Thoracic aorta (tissue), 2 donors: ENCODE results near the gene CPLX3. TPM values are rescaled to one million over a fixed set of nuclear protein-coding genes. Genes with fewer than 3 reads are reported as not detected.

Experiments
- ATAC-seq: fragments of 150-250 bp; one replicate; pipeline ENCODE4 v1.8.0; 2017; ENCODE audit warnings: low read depth; ENCODE audit not compliant: insufficient number of reproducible peaks, low FRiP score
- DNase-seq: peaks from one replicate; pipeline ENCODE4 v3.0.0-alpha.2; 2020; ENCODE audit warnings: low spot score
- H3K27ac ChIP-seq, 2 donors: fragments of 200-600 bp; sonication (generic); 1 replicate in 1 of 2; 2 replicates in 1 of 2; pipeline ENCODE4 v1.5.1; 2016; ENCODE audit warnings: mild to moderate bottlenecking in 2 of 2, moderate library complexity in 2 of 2
- H3K27me3 ChIP-seq: fragments of 200-600 bp; sonication (generic); replicated peaks from 2 replicates; pipeline ENCODE4 v1.6.0; 2016; ENCODE audit warnings: mild to moderate bottlenecking; ENCODE audit not compliant: insufficient read depth
- H3K36me3 ChIP-seq: fragments of 200-600 bp; sonication (generic); one replicate; pipeline ENCODE4 v1.5.1; 2016
- H3K4me1 ChIP-seq, 2 donors: fragments of 200-600 bp; sonication (generic); 1 replicate in 1 of 2; 2 replicates in 1 of 2; pipeline versions ENCODE4 v1.5.1 to v1.6.0; 2016; ENCODE audit warnings: low read depth in 2 of 2, mild to moderate bottlenecking in 1 of 2; ENCODE audit not compliant: control insufficient read depth in 1 of 2
- H3K4me3 ChIP-seq: fragments of 200-600 bp; sonication (generic); 2 replicates; pipeline ENCODE4 v1.5.1; 2016; ENCODE audit warnings: mild to moderate bottlenecking
- H3K9me3 ChIP-seq: fragments of 200-600 bp; sonication (generic); 2 replicates; pipeline ENCODE4 v1.5.1; 2016
- CTCF ChIP-seq: fragments of 200-600 bp; sonication (generic); IDR thresholded peaks from one replicate; pipeline ENCODE4 v1.5.1; 2019; ENCODE audit warnings: antibody characterized with exemption
- total RNA-seq, 2 donors: library from RNA; depleted of rRNA; stranded (reverse); fragments of >200 nt; gene quantifications; one replicate each; pipeline versions ENCODE4 v1.1.0 to v1.2.3, GENCODE V29; 2016

CPLX3 gene
- total RNA-seq, 2 donors from 2014 or later: not detected

- peaks cover 51% of the 10 kb centered on the region for H3K36me3 ChIP-seq
- H3K27ac ChIP-seq: no peak overlapping the region
- peaks cover 0 to 5% of the 10 kb centered on the region in 2 donors for H3K4me1 ChIP-seq
- no peak for DNase-seq
- no peak for ATAC-seq
- H3K4me3 ChIP-seq: no peak overlapping the region
- H3K9me3 ChIP-seq: no peaks in the 10 kb centered on the region
- no peak for TF ChIP-seq CTCF
- no peaks in the 10 kb centered on the region for H3K27me3 ChIP-seq
These were observed 28.1 kb downstream of the CPLX3 start for GRCh38 chr15:74854453-74855022.

DNA sequence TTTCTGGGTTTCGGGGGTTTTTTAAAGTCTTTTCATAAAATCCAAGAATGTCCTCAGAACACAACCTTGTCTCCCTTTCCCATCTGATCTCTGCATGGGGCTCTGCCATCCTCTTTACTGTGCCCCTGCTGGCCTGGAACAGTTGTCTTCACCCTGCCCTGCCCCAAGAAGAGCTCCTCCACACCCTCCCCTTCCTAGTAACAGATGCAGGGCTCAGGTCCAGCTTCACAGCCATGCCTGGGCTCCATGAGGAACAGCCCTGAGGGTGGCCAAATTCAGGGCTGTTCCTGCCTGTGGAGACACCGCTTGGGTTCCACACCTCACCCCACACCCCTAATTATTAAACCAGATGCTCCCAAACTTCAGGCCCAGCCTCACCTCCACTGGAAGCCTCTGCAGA is 29.4 kb downstream of the CPLX3 start:
- no peak overlapping the region for H3K27ac ChIP-seq
- H3K36me3 ChIP-seq: peaks cover 38% of the 10 kb centered on the region
- peaks cover 3 to 5% of the 10 kb centered on the region in 2 donors for H3K4me1 ChIP-seq
- no peak for ATAC-seq
- DNase-seq: no peak
- H3K9me3 ChIP-seq: no peaks in the 10 kb centered on the region
- no peaks in the 10 kb centered on the region for H3K27me3 ChIP-seq
- TF ChIP-seq CTCF: no peak
- H3K4me3 ChIP-seq: no peak overlapping the region

DNA sequence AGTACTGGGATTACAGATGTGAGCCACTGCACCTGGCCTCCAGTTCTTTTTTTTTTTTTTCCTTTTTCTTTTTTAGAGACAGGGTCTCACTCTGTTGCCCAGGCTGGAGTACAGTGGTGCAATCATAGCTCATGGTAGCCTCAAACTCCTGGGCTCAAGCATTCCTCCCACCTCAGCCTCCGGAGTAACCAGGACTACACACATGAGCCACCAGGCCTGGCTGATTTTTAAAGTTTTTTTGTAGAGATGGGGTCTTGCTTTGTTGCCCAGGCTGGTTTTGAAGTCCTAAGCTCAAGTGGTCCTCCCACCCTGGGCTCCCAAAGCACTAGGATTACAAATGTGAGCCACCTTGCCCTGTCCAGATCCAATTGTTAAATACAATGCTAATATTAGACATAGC is 30.1 kb downstream of the CPLX3 start:
- DNase-seq (no peak), ATAC-seq (no peak)
- Histone ChIP-seq H3K27ac (no peak overlapping the region), H3K27me3 (no peaks in the 10 kb centered on the region), H3K9me3 (no peaks in the 10 kb centered on the region), H3K4me1 (peaks cover 3 to 5% of the 10 kb centered on the region in 2 donors), H3K36me3 (peaks cover 31% of the 10 kb centered on the region), H3K4me3 (no peak overlapping the region)
- no peak for TF ChIP-seq CTCF

DNA sequence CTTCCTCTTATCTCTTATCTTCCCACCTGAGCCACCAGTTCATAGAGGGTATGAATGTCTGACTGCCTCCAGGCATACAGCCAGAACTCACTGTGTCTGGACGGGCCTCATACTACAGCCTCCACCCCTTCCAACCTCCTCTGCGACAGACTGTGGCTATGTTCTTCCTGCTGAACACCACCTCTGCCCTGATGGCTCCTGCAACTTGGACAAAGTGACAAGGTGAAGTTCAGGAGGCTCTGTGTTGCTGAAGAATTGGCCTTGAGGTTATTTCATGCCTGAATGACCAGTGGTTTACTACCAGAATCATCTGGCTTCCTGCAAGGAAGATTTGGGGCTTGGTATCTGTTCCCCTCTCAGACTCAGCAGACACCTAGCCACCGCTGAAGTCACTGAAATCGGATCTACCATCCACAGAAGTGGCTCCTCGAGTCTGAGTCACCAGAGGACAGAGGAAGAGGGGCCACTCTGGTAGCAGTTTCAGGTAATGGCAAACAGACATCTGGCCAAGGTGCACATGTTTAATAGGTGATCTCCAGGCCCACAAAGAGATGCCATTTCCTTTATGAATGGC is 30.7 kb downstream of the CPLX3 start:
- H3K9me3 ChIP-seq: no peaks in the 10 kb centered on the region
- ATAC-seq: no peak
- H3K36me3 ChIP-seq: peaks cover 25% of the 10 kb centered on the region
- no peak for DNase-seq
- no peaks in the 10 kb centered on the region for H3K27me3 ChIP-seq
- TF ChIP-seq CTCF: no peak
- H3K4me3 ChIP-seq: no peak overlapping the region
- peaks cover 3 to 5% of the 10 kb centered on the region in 2 donors for H3K4me1 ChIP-seq
- H3K27ac ChIP-seq: no peak overlapping the region

DNA sequence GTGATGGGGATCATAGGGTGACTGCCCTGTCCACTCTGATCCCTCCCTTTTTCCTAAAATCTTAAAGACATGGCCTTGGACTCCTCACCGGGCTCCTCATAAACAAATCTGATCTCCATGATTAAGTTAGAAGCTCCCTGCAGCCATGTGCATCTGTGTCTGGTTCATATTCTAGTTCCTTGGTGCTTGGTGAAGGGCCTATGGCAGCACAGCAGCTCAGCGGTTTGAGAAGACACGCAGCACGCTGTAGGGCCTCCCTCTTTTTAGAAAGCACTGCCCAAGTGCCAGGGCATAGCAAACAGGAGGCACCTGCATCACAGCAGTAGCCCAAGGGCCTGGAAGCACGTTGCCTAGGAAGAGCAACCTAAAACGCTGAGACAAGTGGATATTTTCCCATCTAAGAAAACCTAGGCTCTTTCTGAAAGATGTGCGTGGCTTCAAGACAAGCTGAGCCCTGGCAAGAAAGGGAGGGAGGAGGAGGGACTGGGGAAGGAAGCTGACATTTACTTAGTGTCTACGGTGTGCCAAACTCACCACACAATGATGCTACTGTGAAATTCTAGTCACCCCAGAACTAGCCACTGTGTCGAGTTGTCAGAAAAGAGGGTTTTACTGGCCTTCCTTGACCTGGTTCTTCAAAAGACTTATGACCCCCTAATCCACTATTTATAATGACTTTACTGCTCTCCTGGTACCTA is 31.4 kb downstream of the CPLX3 start:
- peaks cover 18% of the 10 kb centered on the region for H3K36me3 ChIP-seq
- H3K4me3 ChIP-seq: no peak overlapping the region
- ATAC-seq (no peak), DNase-seq (no peak)
- H3K9me3 ChIP-seq: no peaks in the 10 kb centered on the region
- H3K4me1 ChIP-seq: peaks cover 3 to 5% of the 10 kb centered on the region in 2 donors
- no peak for TF ChIP-seq CTCF
- no peaks in the 10 kb centered on the region for H3K27me3 ChIP-seq
- H3K27ac ChIP-seq: no peak overlapping the region
